Esophagus muscularis mucosa (tissue), 4 donors: ENCODE measurements around the gene NTHL1.

Experiments
- CTCF ChIP-seq, 3 experiments: fragments of 200-600 bp in 2 of 3; fragments of 450-650 bp in 1 of 3; sonication (generic) in 2 of 3; IDR thresholded peaks; one replicate each; pipeline ENCODE4 v1.5.1; 2017 to 2019; ENCODE audit warnings: antibody characterized with exemption in 3 of 3, mild to moderate bottlenecking in 2 of 3, moderate library complexity in 1 of 3
- EP300 ChIP-seq: sonication (generic); formaldehyde crosslinking; IDR thresholded peaks from one replicate; pipeline ENCODE4 v1.6.1; 2017; ENCODE audit warnings: antibody characterized with exemption
- POLR2A ChIP-seq: fragments of 450-650 bp; IDR thresholded peaks from one replicate; pipeline ENCODE4 v1.6.1; 2017; ENCODE audit warnings: antibody characterized with exemption, moderate library complexity, mild to moderate bottlenecking, low read depth
- POLR2AphosphoS5 ChIP-seq, 2 donors: sonication (generic); formaldehyde crosslinking; IDR thresholded peaks; one replicate each; pipeline ENCODE4 v1.6.1; 2017; ENCODE audit warnings: antibody characterized with exemption in 2 of 2

GRCh38 chr16:2092866-2093265 lies 45.2 kb upstream of the NTHL1 start:
- TF ChIP-seq CTCF (IDR thresholded peaks at IDR 0.05) (no peak), POLR2A (no peak), POLR2AphosphoS5 (IDR thresholded peaks at IDR 0.05) (no peak), EP300 (no peak)
